Measurements from ENCODE around the gene TRAF3.

TRAF3 gene

DNA sequence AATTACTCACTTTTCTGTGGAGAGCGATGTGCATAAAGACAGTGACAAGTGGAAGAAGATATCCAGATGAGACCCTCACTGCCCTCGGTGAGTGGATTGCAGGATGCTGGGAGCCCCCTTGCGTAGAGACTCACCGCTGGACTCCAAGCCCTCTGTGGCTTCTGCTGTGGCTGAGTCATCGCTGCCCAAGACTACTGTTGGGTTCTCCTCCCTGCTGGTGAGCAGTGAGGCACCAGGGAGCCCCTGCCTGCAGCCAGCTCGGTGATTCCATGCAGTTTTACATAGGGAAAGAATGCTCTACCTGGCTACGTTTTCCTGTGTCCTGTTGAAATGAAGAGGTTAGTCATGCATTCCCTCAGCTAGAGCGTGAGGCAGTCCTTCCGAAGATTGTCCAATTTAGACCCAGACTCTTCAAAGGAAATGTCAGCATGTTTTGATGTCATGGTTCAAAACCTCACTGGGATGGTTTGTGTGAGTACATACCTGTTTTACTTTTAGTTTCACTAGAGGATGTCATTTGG lies 28.2 kb downstream of the TRAF3 start:
- no peak for TF ChIP-seq YY1 (IDR thresholded peaks at IDR 0.05; ENCODE audit: insufficient read depth, insufficient read length)
- no peak for TF ChIP-seq SUZ12 (IDR thresholded peaks at IDR 0.05; ENCODE audit: extremely low read depth, insufficient read depth, insufficient read length)
- TF ChIP-seq ZNF274 (IDR thresholded peaks at IDR 0.05; ENCODE audit: low read depth, low read length), result no peak
- H3K4me1 ChIP-seq (ENCODE audit: insufficient read depth, insufficient read length), result peaks cover 4% of the 10 kb centered on the region
- no peaks in the 10 kb centered on the region for H3K36me3 ChIP-seq (ENCODE audit: insufficient read depth, insufficient read length, low read length)
- no peak for DNase-seq (ENCODE audit: low read depth, low spot score)
- H3K9me3 ChIP-seq (ENCODE audit: insufficient read depth, low read length), result no peaks in the 10 kb centered on the region
- no peak overlapping the region for H3K9ac ChIP-seq (ENCODE audit: insufficient read length, low read depth)
- H3K4me3 ChIP-seq (ENCODE audit: insufficient read length, low read depth), result no peak overlapping the region
- H3K27me3 ChIP-seq (ENCODE audit: insufficient read depth, insufficient read length), result no peaks in the 10 kb centered on the region

DNA sequence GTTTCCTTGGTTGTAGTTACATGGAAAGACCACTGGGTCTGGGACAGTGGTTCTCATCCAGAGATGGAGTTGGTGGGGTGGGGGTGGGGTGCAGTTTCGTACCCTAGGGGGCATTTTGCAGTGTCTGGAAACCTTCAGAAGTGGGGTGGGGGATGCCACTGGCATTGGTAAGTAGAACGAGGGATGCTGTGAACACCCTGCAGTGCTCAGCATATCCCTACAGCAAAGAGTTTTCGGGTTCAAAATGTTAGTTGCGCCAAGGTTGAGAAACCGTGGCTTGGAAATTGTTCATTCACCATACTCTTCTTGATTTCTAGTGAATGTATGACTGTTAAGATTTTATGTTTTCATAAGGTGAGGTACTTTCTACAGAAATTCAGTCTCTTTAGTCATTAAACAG lies 28.7 kb downstream of the TRAF3 start:
- Histone ChIP-seq H3K4me1 (ENCODE audit: insufficient read depth, insufficient read length) (peaks cover 4% of the 10 kb centered on the region), H3K9me3 (ENCODE audit: insufficient read depth, low read length) (no peaks in the 10 kb centered on the region), H3K4me3 (ENCODE audit: insufficient read length, low read depth) (no peak overlapping the region), H3K27me3 (ENCODE audit: insufficient read depth, insufficient read length) (no peaks in the 10 kb centered on the region), H3K9ac (ENCODE audit: insufficient read length, low read depth) (no peak overlapping the region), H3K36me3 (ENCODE audit: insufficient read depth, insufficient read length, low read length) (no peaks in the 10 kb centered on the region)
- no peak for TF ChIP-seq SUZ12 (IDR thresholded peaks at IDR 0.05; ENCODE audit: extremely low read depth, insufficient read depth, insufficient read length)
- no peak for TF ChIP-seq YY1 (IDR thresholded peaks at IDR 0.05; ENCODE audit: insufficient read depth, insufficient read length)
- no peak for TF ChIP-seq ZNF274 (IDR thresholded peaks at IDR 0.05; ENCODE audit: low read depth, low read length)
- DNase-seq (ENCODE audit: low read depth, low spot score), result no peak

DNA sequence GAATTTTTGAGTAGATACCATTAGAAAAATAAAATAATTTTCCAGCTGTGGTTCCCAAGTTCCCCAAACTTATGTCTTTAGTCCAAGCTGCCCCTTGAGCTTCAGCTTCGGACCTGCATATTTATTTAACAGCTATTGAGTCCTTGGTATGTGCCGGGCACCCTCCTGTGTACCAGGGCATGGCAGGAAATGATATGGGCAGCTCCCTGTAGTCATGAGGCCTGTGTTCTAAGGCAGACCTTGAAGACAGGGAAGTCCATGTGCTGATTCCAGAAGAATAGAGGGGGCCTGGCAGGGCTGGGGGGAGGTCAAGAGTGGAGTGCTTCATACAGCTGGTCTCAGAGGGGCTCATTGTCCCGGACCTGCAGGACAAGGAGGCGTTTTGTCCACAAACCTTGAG lies 29.2 kb downstream of the TRAF3 start:
- H3K4me3 ChIP-seq (ENCODE audit: insufficient read length, low read depth), result no peak overlapping the region
- DNase-seq (ENCODE audit: low read depth, low spot score), result no peak
- H3K9me3 ChIP-seq (ENCODE audit: insufficient read depth, low read length), result no peaks in the 10 kb centered on the region
- peaks cover 4% of the 10 kb centered on the region for H3K4me1 ChIP-seq (ENCODE audit: insufficient read depth, insufficient read length)
- no peaks in the 10 kb centered on the region for H3K36me3 ChIP-seq (ENCODE audit: insufficient read depth, insufficient read length, low read length)
- H3K27me3 ChIP-seq (ENCODE audit: insufficient read depth, insufficient read length), result no peaks in the 10 kb centered on the region
- TF ChIP-seq YY1 (IDR thresholded peaks at IDR 0.05; ENCODE audit: insufficient read depth, insufficient read length), result no peak
- TF ChIP-seq ZNF274 (IDR thresholded peaks at IDR 0.05; ENCODE audit: low read depth, low read length), result no peak
- TF ChIP-seq SUZ12 (IDR thresholded peaks at IDR 0.05; ENCODE audit: extremely low read depth, insufficient read depth, insufficient read length), result no peak
- no peak overlapping the region for H3K9ac ChIP-seq (ENCODE audit: insufficient read length, low read depth)

DNA sequence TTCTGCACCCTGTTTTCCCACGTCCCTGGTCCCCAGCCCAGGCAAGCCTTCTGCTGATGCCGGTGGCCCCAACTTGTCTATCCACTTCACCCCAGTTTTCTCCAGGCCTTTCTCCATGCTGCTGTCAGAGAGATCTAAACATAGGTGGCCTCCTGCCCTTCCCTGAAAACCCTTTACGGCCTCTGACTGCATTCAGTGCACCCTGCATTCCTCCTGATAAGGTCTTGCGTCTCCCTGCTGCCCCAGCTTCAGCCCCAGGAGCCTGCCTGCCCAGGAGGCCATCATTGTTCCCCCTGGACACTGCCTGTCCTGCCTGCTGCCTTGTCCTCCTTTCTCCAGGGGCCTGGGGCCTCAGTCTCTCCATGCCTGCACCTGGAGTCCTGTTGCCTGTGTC lies 29.8 kb downstream of the TRAF3 start:
- no peak for DNase-seq (ENCODE audit: low read depth, low spot score)
- H3K4me1 ChIP-seq (ENCODE audit: insufficient read depth, insufficient read length), result peaks cover 4% of the 10 kb centered on the region
- no peak overlapping the region for H3K9ac ChIP-seq (ENCODE audit: insufficient read length, low read depth)
- TF ChIP-seq ZNF274 (IDR thresholded peaks at IDR 0.05; ENCODE audit: low read depth, low read length) (no peak), YY1 (IDR thresholded peaks at IDR 0.05; ENCODE audit: insufficient read depth, insufficient read length) (no peak), SUZ12 (IDR thresholded peaks at IDR 0.05; ENCODE audit: extremely low read depth, insufficient read depth, insufficient read length) (no peak)
- H3K4me3 ChIP-seq (ENCODE audit: insufficient read length, low read depth), result no peak overlapping the region
- H3K9me3 ChIP-seq (ENCODE audit: insufficient read depth, low read length), result no peaks in the 10 kb centered on the region
- H3K36me3 ChIP-seq (ENCODE audit: insufficient read depth, insufficient read length, low read length), result no peaks in the 10 kb centered on the region
- no peaks in the 10 kb centered on the region for H3K27me3 ChIP-seq (ENCODE audit: insufficient read depth, insufficient read length)

DNA sequence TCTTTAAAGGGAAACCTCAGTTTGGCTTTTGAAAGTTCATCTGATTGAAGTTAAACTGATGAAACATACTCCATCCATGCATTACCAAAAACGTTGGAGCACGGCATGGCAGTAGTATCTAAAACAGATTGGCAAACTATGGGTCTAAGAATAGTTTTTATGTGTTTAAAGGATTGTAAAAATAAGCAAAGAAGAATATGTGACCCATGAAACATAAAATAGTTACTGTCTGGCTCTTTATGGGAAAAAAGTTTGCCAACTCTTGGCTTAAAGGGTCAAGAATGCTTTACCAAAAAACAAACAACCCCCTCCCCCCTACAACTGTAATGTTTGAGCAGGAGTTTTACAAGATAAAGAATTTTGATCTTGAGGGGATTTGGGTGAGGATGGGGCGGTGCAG lies 32.6 kb downstream of the TRAF3 start:
- Histone ChIP-seq H3K4me3 (ENCODE audit: insufficient read length, low read depth) (no peak overlapping the region), H3K4me1 (ENCODE audit: insufficient read depth, insufficient read length) (peaks cover 4% of the 10 kb centered on the region), H3K36me3 (ENCODE audit: insufficient read depth, insufficient read length, low read length) (no peaks in the 10 kb centered on the region), H3K9me3 (ENCODE audit: insufficient read depth, low read length) (no peaks in the 10 kb centered on the region), H3K9ac (ENCODE audit: insufficient read length, low read depth) (no peak overlapping the region), H3K27me3 (ENCODE audit: insufficient read depth, insufficient read length) (no peaks in the 10 kb centered on the region)
- no peak for TF ChIP-seq YY1 (IDR thresholded peaks at IDR 0.05; ENCODE audit: insufficient read depth, insufficient read length)
- TF ChIP-seq ZNF274 (IDR thresholded peaks at IDR 0.05; ENCODE audit: low read depth, low read length), result no peak
- TF ChIP-seq SUZ12 (IDR thresholded peaks at IDR 0.05; ENCODE audit: extremely low read depth, insufficient read depth, insufficient read length), result no peak
- no peak for DNase-seq (ENCODE audit: low read depth, low spot score)

DNA sequence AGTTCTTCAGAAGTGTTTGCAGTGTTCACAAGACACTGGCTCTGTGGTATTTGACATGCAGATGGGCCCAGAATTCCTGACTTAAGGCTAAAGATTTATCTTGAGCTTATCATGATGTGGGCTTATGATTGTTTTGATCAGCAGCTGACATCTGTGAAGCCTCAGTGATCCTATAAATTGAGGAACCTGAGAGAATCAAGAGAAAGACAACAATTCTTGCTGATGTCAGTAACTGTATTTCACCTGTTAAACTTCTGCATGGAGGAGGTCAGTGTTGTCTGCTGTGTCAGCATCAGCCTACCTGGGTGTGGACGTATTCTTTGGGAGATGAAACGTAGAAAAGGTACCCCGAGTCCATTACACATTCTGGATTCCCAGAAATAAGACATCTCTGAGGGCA lies 33.3 kb downstream of the TRAF3 start:
- Histone ChIP-seq H3K27me3 (ENCODE audit: insufficient read depth, insufficient read length) (no peaks in the 10 kb centered on the region), H3K36me3 (ENCODE audit: insufficient read depth, insufficient read length, low read length) (no peaks in the 10 kb centered on the region), H3K9me3 (ENCODE audit: insufficient read depth, low read length) (no peaks in the 10 kb centered on the region), H3K4me3 (ENCODE audit: insufficient read length, low read depth) (no peak overlapping the region), H3K4me1 (ENCODE audit: insufficient read depth, insufficient read length) (peaks cover 4% of the 10 kb centered on the region), H3K9ac (ENCODE audit: insufficient read length, low read depth) (no peak overlapping the region)
- no peak for TF ChIP-seq ZNF274 (IDR thresholded peaks at IDR 0.05; ENCODE audit: low read depth, low read length)
- no peak for TF ChIP-seq YY1 (IDR thresholded peaks at IDR 0.05; ENCODE audit: insufficient read depth, insufficient read length)
- no peak for TF ChIP-seq SUZ12 (IDR thresholded peaks at IDR 0.05; ENCODE audit: extremely low read depth, insufficient read depth, insufficient read length)
- DNase-seq (ENCODE audit: low read depth, low spot score), result no peak

DNA sequence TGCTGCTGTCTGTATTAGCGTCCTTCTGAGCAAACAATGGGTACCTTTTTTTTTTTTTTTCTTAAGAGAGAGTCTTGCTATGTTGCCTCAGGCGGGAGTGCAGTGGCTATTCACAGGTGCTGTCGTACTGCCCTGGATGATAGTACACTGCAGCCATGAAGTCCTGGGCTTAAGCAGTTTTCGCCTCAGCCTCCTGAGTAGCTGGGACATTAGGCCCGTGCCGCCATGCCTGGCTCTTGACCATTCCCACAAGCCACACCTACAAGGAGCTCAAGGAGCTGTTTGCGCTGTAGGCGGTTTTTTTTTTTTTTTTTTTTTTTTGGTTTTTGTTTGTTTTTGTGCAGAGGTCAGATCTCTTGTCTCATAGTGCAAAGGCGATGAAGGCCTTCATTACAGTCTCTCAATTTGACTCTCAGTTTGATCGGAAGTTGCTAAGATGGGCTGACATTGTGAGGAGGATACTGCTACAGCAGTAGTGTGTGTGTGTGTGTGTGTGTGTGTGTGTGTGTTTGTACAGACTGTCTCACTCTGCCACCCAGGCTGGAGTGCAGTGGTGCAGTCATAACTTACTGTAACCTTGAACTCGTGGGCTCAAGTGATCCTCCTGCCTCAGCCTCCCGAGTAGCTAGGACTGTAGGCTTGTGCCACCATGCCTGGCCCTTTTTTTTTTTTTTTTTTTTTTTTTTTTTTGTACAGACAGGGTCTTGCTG lies 34.2 kb downstream of the TRAF3 start:
- Histone ChIP-seq H3K4me3 (ENCODE audit: insufficient read length, low read depth) (no peak overlapping the region), H3K27me3 (ENCODE audit: insufficient read depth, insufficient read length) (no peaks in the 10 kb centered on the region), H3K36me3 (ENCODE audit: insufficient read depth, insufficient read length, low read length) (no peaks in the 10 kb centered on the region), H3K4me1 (ENCODE audit: insufficient read depth, insufficient read length) (no peaks in the 10 kb centered on the region), H3K9me3 (ENCODE audit: insufficient read depth, low read length) (no peaks in the 10 kb centered on the region), H3K9ac (ENCODE audit: insufficient read length, low read depth) (no peak overlapping the region)
- no peak for DNase-seq (ENCODE audit: low read depth, low spot score)
- no peak for TF ChIP-seq ZNF274 (IDR thresholded peaks at IDR 0.05; ENCODE audit: low read depth, low read length)
- TF ChIP-seq SUZ12 (IDR thresholded peaks at IDR 0.05; ENCODE audit: extremely low read depth, insufficient read depth, insufficient read length), result no peak
- TF ChIP-seq YY1 (IDR thresholded peaks at IDR 0.05; ENCODE audit: insufficient read depth, insufficient read length), result no peak

Measured in NT2/D1 (cell line).